KBM-7 (cell line): ENCODE data around the gene VPS26C.
A peak's percentile ranks its signal among the peaks of the same experiment; 100 is the strongest.
"Not testable (repeated sequence)": the region's sequence is repeated elsewhere in the genome, so short reads cannot be mapped to it uniquely, and the experiment has no call there.

Source experiments
- DNase-seq: peaks from one replicate; pipeline ENCODE4 v3.0.0-alpha.2; 2015
- in situ Hi-C: fragments of 300-500 bp; cut with MboI; formaldehyde crosslinking; loops from 2 replicates; pipeline ENCODE4 v1.14.3; 2020; ENCODE audit warnings: low sequenced_read_pairs, low pct_unique_long_range_greater_than_20kb, mixed read lengths

The VPS26C gene

DNA sequence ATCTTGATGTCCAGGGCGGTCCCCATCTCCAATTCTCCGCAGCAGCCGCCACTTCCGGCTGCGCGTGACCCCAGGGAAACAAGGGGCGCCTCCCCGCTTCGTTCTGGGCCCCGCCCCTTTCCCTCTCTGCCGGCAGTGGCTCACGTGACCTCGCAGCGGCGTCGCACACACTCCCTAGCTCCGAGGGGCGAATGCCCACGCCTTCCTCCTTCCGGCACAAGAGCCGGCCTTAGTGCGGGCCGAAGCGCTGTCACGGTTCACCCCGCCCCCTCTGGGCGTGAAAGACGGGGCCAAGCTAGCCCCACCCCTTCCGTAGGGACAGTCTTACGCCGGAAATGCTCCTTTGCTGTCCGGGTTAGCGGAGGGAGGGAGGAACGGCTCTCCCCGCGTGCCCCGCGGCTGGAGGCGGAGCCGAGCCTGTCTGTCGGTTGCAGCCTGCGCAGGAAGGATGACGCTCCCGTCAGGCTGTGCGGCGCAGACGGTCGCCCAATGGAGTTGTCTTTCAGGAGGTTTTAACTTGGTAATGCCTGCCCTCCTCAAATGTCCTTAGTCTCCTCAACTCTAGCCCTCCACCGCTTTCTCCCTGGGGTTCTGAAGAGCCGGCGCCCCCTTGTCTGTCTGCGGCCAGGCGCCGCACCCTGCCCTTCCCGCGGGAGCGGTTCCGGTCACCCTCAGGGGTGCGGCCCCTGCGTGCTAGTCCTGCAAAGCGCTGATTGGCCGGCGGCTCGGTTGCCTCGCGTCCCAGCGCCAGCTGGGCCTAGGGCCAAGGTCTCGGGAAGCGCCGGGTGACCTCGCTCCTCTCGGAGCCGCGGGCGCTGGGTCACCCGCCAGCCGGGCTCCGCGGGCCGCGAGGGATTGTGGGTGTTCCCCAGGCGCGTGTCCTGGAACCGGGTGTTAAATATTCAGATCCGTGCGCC, at the start of gene VPS26C:
Gene VPS26C, minus strand, starts transcription at position 66 of the 917 bp plus-strand sequence. Its CDS starts 40 bp downstream, at position 26.
- peak; percentile 100 for DNase-seq
- in situ Hi-C loops: no loop called here

DNA sequence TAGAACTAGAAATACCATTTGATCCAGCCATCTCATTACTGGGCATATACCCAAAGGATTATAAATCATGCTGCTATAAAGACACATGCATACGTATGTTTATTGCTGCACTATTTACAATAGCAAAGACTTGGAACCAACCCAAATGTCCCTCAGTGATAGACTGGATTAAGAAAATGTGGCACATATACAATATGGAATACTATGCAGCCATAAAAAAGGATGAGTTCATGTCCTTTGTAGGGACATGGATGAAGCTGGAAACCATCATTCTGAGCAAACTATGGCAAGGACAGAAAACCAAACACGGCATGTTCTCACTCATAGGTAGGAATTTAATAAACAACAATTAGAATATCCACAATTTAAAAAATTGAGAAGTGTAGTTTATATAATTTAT, 48.9 kb upstream of the VPS26C start:
- DNase-seq: not testable (repeated sequence)

DNA sequence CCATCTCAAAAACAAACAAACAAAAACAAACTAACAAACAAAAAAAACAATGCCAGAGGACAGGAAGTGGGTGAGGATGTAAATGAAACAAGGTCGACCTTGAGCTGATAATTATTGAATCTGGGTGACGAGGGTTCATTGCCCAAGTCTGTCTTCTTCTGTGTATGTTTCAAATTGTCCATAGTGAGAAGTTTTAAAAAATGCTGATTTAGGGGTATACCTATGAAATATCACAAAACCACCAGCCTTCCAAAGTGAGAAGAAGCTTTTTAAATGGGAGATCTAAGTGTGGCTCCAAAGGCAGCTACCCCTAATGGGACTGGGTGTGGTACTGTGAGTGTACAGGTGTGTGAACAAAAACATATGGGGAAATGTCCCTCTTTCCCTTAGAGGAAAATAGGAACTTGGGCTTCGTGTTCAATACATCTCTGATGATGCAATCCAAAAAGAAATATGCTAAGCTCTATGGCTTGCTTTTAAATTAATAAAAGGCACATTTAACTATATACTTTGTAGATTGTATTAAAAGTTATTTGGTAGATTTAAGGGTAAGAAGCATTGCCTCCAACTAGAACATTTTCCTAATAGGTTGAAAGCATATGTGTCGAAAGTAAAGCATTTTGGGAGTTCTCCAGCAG, 33.1 kb upstream of the VPS26C start:
- in situ Hi-C loops: no loop called here
- no peak for DNase-seq

More for the DNA sequence above, 48.9 kb upstream of the VPS26C start:
- in situ Hi-C loops: not testable (repeated sequence)

DNA sequence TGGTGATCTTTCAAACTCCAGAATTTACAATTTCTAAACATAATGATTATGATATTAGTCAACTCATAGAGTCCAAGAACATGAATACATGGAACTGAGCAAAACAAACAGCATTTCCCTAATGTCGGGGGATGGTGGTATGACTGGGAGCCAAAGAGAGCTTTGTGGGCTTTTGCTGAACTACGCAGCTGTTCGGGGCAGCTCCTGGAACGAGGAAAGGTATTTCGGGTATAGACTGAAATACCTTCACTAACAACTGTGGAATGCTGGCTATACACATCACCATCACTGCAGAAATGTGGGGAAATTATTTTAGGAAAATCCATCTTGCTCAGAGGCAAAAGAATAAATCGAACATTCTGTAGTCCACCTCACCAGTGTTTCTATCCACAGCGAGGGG, 30.2 kb upstream of the VPS26C start:
- in situ Hi-C loops: no loop called here
- DNase-seq: no peak

DNA sequence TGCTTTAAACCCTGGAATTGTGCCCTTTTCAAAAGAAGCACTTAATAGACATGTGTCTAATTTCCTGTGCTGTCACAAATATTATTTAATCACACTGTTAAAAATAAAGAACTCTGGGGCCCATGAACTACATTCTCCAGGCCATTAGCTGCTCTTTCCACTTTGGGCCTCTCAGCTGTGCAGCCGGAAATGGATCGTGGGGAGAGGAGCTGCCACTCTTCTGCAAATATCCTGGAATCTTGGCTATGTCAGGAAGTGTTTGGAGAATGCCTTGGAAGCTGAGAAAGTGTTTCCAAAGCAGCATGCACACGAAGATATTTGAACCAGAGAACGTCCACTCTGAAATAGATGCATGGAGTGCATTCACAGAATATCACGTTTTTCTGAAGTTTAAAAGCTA, 27.5 kb upstream of the VPS26C start:
- in situ Hi-C loops: no loop called here

DNA sequence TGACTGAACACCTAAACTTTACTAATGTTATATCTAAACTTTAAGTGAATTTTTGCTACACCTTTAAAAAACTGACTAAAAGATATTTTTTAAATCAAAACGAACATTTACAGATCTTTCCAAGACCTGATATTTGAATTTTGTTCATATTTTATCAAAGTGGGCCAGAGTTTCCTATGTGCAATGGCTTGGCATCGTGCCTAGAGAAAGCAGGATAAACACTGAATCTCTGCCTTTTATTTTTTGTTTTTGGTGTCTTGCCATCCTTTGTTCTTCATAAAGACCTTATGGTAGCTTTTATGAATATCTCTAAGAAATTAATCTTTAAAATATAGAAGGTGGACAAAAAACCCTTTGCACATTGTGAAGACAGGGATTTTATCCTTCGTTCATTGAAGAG, 25.8 kb upstream of the VPS26C start:
- DNase-seq: no peak
- in situ Hi-C loops: no loop called here

More for the DNA sequence above, 27.5 kb upstream of the VPS26C start:
- DNase-seq: no peak

DNA sequence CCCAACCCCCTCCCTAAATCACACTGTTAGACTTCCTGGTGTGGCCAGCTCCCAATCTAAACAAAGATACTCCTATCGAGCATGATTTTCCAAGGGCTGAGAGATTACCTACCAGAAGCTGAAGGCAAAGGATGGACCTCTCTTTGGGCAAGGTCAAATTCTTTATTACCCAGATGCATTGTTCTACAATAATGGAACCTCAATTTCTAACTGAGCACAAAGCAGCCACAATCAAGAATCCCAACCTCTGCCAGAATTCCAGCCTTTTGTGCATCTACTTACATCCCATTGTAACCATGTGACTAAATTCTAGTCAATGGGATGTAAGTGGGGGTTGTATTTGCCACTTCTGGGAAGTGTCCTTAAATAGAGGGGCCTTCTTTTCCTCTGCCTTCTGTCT, 24.9 kb upstream of the VPS26C start:
- in situ Hi-C loops: no loop called here
- DNase-seq: no peak

DNA sequence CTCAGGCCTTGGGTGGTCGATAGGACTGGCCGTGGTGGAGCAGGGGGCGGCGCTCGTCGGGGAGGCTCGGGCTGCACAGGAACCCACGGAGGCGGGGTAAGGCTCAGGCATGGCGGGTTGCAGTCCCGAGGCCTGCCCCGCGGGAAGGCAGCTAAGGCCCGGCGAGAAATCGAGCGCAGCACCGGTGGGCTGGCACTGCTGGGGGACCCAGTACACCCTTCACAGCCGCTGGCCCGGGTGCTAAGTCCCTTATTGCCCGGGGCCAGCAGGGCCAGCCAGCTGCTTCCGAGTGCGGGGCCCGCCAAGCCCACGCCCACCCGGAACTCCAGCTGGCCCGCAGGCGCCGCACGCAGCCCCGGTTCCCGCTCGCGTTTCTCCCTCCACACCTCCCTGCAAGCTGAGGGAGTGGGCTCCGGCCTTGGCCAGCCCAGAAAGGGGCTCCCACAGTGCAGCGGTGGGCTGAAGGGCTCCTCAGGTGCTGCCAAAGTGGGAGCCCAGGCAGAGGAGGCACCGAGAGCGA, 16.1 kb upstream of the VPS26C start:
- DNase-seq, in situ Hi-C loops: not testable (repeated sequence)

DNA sequence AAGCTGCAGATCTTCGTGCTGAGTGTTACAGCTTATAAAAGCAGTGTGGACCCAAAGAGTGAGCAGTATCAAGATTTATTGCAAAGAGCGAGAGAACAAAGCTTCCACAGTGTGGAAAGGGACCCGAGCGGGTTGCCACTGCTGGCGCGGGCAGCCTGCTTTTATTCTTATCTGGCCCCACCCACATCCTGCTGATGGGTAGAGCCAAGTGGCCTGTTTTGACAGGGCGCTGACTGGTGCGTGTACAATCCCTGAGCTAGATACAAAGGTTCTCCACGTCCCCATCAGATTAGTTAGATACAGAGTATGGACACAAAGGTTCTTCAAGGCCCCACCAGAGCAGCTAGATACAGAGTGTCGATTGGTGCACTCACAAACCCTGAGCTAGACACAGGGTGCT, 15.5 kb upstream of the VPS26C start:
- in situ Hi-C loops, DNase-seq: not testable (repeated sequence)

DNA sequence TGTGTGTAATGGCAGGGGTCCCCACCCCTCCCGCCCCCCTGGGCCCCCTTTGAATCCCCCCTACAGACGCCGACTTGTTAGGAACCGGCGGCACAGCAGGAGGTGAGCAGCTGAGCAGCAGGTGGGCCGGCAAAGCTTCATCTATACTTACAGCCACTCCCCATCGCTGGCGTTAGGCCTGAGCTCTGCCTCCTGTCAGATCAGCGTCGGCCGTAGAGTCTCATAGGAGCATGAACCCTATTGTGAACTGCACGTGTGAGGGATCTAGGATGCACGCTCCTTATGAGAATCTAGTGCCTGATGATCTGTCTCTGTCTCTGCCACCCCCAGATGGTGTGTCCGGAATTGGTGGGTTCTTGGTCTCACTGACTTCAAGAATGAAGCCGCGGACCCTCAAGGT, 14.9 kb upstream of the VPS26C start:
- DNase-seq: no peak
- in situ Hi-C loops: no loop called here

DNA sequence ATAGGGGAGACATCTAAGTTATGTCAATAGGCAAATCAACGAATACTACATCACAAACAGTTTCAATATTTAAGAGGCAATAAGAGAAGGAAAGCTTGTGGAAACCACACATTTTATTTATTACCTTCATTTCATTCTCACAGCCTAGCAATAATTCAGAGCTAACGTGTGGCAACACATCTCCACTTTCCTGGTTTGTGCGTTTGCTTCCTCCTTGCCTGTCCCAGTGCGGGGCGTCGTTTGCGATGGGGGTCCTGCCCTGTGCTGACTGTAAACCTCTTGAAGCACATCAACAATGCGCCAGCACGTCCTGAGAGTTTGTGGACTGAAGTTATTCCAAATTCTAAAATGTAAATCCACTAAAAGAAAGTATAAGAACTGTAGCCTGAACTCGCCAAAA, 14.4 kb upstream of the VPS26C start:
- DNase-seq: no peak

DNA sequence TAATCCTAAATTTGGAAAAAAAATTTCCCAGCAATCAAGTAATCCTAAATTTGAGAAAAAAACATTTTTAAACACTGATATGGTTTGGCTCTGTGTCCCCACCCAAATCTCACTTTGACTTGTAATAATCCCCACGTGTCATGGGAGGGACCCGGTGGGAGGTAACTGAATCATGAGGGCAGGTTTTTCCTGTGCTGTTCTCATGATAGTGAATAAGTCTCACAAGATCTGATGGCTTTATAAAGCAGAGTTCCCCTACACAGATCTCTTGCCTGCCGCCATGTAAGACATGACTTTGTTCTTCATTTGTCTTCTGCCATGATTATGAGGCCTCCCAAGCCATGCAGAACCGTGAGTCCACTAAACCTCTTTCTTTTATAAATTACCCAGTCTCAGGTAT, 12.1 kb upstream of the VPS26C start:
- in situ Hi-C loops, DNase-seq: not testable (repeated sequence)

More for the DNA sequence above, 14.4 kb upstream of the VPS26C start:
- in situ Hi-C loops: no loop called here

DNA sequence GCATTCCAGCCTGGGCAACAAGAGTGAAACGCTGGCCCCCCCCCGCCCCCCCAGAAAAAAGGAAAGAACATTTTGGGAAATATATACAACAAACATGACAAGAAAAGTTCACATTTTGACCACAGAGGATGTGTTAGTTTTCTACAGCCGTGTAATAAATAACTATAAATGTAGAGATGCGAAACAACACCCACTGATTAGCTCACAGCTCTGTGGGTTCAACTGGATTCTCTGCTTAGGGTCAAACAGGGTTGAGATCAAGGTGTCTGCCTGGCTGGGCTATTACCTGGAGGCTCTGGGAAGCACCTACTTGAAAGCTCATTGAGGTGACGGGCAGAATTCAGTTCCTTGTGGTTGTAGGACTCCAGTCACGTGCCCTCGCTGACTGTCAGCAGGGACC, 11.1 kb upstream of the VPS26C start:
- DNase-seq: no peak
- in situ Hi-C loops: no loop called here

DNA sequence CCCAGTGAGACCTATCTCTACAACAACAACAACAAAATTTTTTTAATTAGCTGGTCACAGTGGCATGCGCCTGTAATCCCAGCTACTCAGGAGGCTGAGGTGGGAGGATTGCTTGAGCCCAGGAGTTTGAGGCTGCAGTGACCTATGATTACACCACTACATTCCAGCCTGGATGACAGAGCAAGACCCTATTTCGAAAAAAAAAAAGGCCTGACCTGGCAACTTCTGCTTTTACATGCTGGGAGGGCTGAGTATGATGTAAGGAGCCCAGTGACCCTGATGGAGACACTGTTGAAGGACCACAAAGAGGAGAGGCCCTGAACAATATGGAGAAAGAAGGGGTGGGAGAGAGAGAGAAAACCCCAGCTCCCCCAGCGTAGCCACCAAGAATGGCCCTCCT, 9.2 kb upstream of the VPS26C start:
- in situ Hi-C loops: no loop called here
- DNase-seq: peak; percentile 76

DNA sequence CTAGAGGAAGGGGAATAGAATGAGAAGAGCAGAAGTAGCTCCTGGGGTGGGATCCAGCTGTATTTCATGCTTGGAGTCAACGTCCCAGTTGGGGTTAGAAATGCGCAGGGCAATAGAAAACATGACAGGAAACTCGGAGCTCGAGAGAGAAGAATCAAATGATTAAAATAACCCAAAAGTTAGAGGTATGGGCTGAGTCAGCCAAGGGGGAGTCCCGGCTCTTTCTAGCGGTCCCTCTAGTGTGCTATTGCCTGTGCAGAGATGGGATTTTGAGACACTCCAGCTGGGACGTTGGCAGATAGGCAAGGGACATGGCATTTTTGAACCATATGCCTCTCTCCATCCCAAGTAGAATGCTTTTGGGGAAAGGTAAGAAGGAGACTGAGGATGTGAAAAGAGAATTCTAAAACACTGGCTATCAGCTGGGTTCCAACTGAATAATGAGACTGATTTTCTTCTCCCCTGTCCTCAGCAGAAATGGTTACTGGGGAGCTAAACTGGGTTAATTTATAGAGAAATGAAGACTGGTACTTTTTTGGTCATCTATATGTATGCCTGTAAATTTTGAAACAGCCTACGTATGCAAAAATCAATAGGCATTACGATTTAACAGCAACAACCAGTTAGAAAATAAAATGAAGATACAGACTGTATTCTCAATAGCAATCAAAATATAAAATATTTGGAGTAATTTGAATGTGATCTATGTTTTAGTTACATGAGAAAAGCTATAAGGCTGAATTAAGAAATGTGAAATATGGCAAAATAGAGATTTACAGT, 7.0 kb upstream of the VPS26C start:
- in situ Hi-C loops: no loop called here
- DNase-seq: no peak

DNA sequence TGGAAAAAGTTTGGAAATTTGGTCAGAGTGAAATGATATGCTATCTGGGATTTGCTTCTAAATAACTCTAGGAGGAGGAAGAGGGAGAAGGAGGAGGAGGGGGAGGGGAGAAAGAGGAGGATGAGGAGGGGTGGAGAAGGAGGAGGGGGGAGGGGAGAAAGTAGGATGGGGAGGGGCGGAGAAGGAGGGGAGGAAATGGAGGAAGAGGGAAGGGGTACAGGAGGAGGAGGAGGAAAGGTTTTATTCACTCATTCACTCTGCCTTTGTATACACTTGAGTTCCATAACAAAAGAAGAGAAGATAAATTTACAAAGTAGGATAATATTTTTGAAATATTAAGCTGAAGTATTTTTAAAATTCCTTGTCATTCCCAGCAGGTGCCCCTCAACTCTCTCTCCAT, 6.3 kb upstream of the VPS26C start:
- in situ Hi-C loops: no loop called here
- DNase-seq: no peak

DNA sequence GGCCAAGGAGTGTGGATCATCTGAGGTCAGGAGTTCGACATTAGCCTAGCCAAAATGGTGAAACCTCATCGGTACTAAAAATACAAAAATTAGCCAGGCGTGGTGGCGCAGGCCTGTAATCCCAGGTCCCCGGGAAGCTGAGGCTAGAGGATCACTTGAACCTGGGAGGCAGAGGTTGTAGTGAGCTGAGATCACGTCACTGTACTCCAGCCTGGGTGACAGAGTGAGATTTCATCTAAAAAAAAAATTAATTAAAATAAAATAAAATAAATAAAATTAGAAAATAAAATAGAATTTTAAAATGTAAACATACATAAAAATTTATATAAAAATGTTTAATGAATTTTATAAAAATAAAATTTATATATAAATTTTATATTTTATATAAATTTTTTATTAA, 5.8 kb upstream of the VPS26C start:
- in situ Hi-C loops: no loop called here

DNA sequence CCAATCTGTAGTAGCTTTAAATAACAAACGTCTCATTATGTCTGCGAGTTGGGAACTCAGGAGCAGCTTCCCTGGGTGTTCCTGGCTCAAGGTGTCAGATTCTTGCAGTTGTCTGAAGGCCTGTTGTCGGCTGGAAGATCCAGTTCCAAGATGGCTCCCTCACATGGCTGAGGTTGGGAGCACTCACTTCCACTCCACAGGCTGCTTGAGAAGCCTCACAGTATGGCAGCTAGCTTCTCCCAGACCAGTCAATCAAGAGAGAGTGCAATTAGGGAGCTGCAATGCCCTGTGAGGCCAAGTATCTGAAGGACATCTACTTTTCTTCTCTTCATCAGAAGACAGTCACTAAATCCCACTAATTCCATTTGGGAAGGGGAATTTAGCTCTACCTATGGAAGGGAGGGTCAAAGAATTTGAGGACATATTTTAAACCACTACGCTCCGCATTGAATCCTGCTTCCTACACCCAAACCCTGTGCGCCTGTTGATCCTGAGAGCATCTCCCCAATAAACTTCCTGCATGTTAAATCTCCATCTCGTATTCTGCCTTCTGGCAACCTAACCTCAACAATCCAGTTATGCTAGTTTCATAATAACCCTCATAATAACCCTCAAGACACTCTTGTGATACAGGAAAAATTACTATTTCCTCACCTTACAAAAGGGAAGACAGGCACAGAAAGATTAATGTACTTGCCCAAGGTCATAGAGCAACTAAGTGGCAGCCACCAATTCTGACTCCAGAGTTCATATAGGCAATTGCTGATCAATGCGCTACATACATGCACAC, 3.6 kb upstream of the VPS26C start:
- no peak for DNase-seq
- in situ Hi-C loops: no loop called here

More for the DNA sequence above, 5.8 kb upstream of the VPS26C start:
- DNase-seq: no peak

DNA sequence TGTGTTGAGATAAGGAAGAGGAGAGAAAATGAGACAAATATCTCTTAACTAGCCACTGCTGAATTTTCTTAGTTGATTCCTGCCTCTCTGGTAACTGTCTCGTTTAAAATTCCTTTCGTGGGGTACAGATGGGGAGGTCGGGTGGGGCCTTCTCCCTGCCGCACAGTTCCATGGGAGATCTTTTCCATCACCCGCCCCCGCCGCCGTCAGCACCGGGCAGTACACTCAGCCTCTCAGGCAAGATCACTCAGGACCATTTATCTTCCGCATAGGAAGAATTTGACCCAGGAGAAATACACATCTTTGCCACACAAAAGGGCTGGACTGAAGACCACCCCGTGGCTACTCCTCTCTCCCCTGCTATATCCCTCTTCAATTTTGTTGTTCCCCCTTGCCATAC, 2.3 kb upstream of the VPS26C start:
- in situ Hi-C loops: no loop called here
- DNase-seq: no peak
